SK-N-SH (cell line): ENCODE measurements around the gene ACSL3. TPM values are rescaled to one million over a fixed set of nuclear protein-coding genes. Genes with fewer than 3 reads are reported as not detected.

Source experiments
- CTCF ChIA-PET: fragments of 300-600, 350-600 bp; formaldehyde crosslinking; extraction: SDS; loops from one replicate; lab custom pipeline; 2021; lab: Yijun Ruan, JAX
- POLR2A ChIA-PET: fragments of 350-600 bp; sonication (Branson Sonifier 250); formaldehyde crosslinking; extraction: SDS; loops from one replicate; lab custom pipeline; 2020; ENCODE audit warnings: antibody characterized with exemption, inconsistent platforms; lab: Yijun Ruan, JAX
- DNase-seq: peaks from one replicate; pipeline ENCODE4 v3.0.0; 2012
- H2AFZ ChIP-seq: fragments of 200-600 bp; sonication (generic); 2 replicates; pipeline ENCODE4 v1.8.1; 2016; ENCODE audit warnings: antibody characterized with exemption, mild to moderate bottlenecking, low read depth
- H3F3A ChIP-seq: fragments of 200-600 bp; sonication (generic); replicated peaks from 2 replicates; pipeline ENCODE3; 2016; ENCODE audit warnings: antibody characterized with exemption, mild to moderate bottlenecking; ENCODE audit not compliant: insufficient read depth
- H3K27ac ChIP-seq, 2 experiments: fragments of 200-500 bp in 1 of 2; fragments of 200-600 bp in 1 of 2; sonication (Bioruptor generic) in 1 of 2; sonication (generic), shearing (Covaris generic) in 1 of 2; 2 replicates each; pipeline versions ENCODE4 v1.5.1 to v1.6.1; 2014 to 2016; ENCODE audit warnings: low read depth in 2 of 2, inconsistent platforms in 1 of 2, low read length in 1 of 2, mild to moderate bottlenecking in 1 of 2, mixed read lengths in 1 of 2
- H3K27me3 ChIP-seq: fragments of 200-600 bp; sonication (generic), shearing (Covaris generic); 2 replicates; pipeline ENCODE4 v1.6.1; 2016; ENCODE audit warnings: mixed run types; ENCODE audit not compliant: insufficient read depth
- H3K36me3 ChIP-seq, 2 experiments: fragments of 200-500 bp in 1 of 2; fragments of 200-600 bp in 1 of 2; sonication (Bioruptor generic) in 1 of 2; sonication (generic) in 1 of 2; replicated peaks in 1 of 2; 2 replicates each; pipeline versions ENCODE3 to v1.5.1; 2014 to 2016; ENCODE audit warnings: low read length in 1 of 2, mild to moderate bottlenecking in 1 of 2; ENCODE audit not compliant: insufficient read depth in 2 of 2, control insufficient read depth in 1 of 2
- H3K4me1 ChIP-seq, 2 experiments: fragments of 200-500 bp in 1 of 2; fragments of 200-600 bp in 1 of 2; sonication (Bioruptor generic) in 1 of 2; sonication (generic), shearing (Covaris generic) in 1 of 2; 2 replicates each; pipeline versions ENCODE4 v1.5.1 to v1.6.1; 2014 to 2016; ENCODE audit warnings: low read depth in 1 of 2, low read length in 1 of 2, mixed run types in 1 of 2; ENCODE audit not compliant: insufficient read depth in 2 of 2, control insufficient read depth in 1 of 2
- H3K4me2 ChIP-seq: fragments of 200-600 bp; sonication (generic), shearing (Covaris generic); 2 replicates; pipeline ENCODE4 v1.6.1; 2017; ENCODE audit warnings: mixed run types
- H3K4me3 ChIP-seq, 2 experiments: fragments of 200-500 bp in 1 of 2; fragments of 200-600 bp in 1 of 2; sonication (Bioruptor generic) in 1 of 2; sonication (generic), shearing (Covaris generic) in 1 of 2; 2 replicates each; pipeline versions ENCODE4 v1.5.1 to v1.8.1; 2014 to 2016; ENCODE audit warnings: low read depth in 2 of 2, inconsistent platforms in 1 of 2, low read length in 1 of 2, mild to moderate bottlenecking in 1 of 2, mixed read lengths in 1 of 2, moderate library complexity in 1 of 2
- H3K79me2 ChIP-seq: fragments of 200-600 bp; sonication (generic); 2 replicates; pipeline ENCODE4 v1.8.1; 2017; ENCODE audit warnings: mild to moderate bottlenecking; ENCODE audit not compliant: insufficient read depth
- H3K9ac ChIP-seq: fragments of 200-600 bp; sonication (generic); 2 replicates; pipeline ENCODE4 v1.6.1; 2017; ENCODE audit warnings: mixed run types
- H3K9me2 ChIP-seq: fragments of 200-600 bp; sonication (generic); 2 replicates; pipeline ENCODE4 v1.6.1; 2017; ENCODE audit warnings: mixed run types
- H3K9me3 ChIP-seq: fragments of 200-600 bp; sonication (generic); 2 replicates; pipeline ENCODE4 v1.6.1; 2017; ENCODE audit warnings: mixed run types, mild to moderate bottlenecking, moderate library complexity
- H4K20me1 ChIP-seq: fragments of 200-600 bp; sonication (generic); 2 replicates; pipeline ENCODE4 v1.6.1; 2017; ENCODE audit warnings: mild to moderate bottlenecking, mixed run types; ENCODE audit not compliant: insufficient read depth
- CTCF ChIP-seq: fragments of 200-600 bp; sonication (generic); IDR thresholded peaks from 2 replicates; pipeline ENCODE4 v1.6.1; 2017; ENCODE audit warnings: antibody characterized with exemption, mild to moderate bottlenecking, moderate library complexity
- ELF1 ChIP-seq: IDR thresholded peaks from 2 replicates; pipeline ENCODE4 v1.4.0; 2012
- EP300 ChIP-seq, 2 experiments: IDR thresholded peaks; 2 replicates each; pipeline versions ENCODE4 v1.4.0 to v1.6.1; 2012; ENCODE audit warnings: borderline replicate concordance in 1 of 2, low read depth in 1 of 2, low read length in 1 of 2
- EZH2phosphoT487 ChIP-seq: fragments of 200-600 bp; sonication (generic); IDR thresholded peaks from 2 replicates; pipeline ENCODE4 v1.6.1; 2017; ENCODE audit warnings: low read depth, mixed run types, mild to moderate bottlenecking, antibody characterized with exemption, moderate library complexity, borderline replicate concordance
- FOXM1 ChIP-seq: IDR thresholded peaks from 2 replicates; pipeline ENCODE4 v1.4.0; 2012; ENCODE audit warnings: low read depth, mild to moderate bottlenecking
- GABPA ChIP-seq: IDR thresholded peaks from 2 replicates; pipeline ENCODE4 v1.4.0; 2012; ENCODE audit warnings: low read depth, mild to moderate bottlenecking
- NFIC ChIP-seq: IDR thresholded peaks from 2 replicates; pipeline ENCODE4 v1.4.0; 2012; ENCODE audit warnings: borderline replicate concordance
- PBX3 ChIP-seq: IDR thresholded peaks from 2 replicates; pipeline ENCODE4; 2012
- RCOR1 ChIP-seq: fragments of 150-350 bp; IDR thresholded peaks from 2 replicates; pipeline ENCODE4 v1.6.1; 2017; ENCODE audit warnings: antibody characterized with exemption, low read length
- REST ChIP-seq: IDR thresholded peaks from 2 replicates; pipeline ENCODE4 v1.6.1; 2012; ENCODE audit warnings: mild to moderate bottlenecking, low read depth, low read length, moderate library complexity
- SMC3 ChIP-seq: IDR thresholded peaks from 2 replicates; pipeline ENCODE4 v1.6.1; 2012; ENCODE audit warnings: low read depth, low read length, improper control_type of control experiment
- TAF1 ChIP-seq: IDR thresholded peaks from 2 replicates; pipeline ENCODE4 v1.6.1; 2012; ENCODE audit warnings: low read depth, mild to moderate bottlenecking, low read length, moderate library complexity, borderline replicate concordance
- TCF12 ChIP-seq: IDR thresholded peaks from 2 replicates; pipeline ENCODE4 v1.4.0; 2012
- ZBTB33 ChIP-seq: IDR thresholded peaks from 2 replicates; pipeline ENCODE4 v1.4.0; 2012; ENCODE audit warnings: low read depth, borderline replicate concordance
- WGBS: methylation state at CpG from one replicate; pipeline ENCODE4 v1.1.6; 2017; ENCODE audit warnings: low lambda C conversion rate; 5-methylcytosine and 5-hydroxymethylcytosine counted together
- polyA plus RNA-seq, 3 experiments: library from polyadenylated mRNA; depleted of rRNA; stranded (reverse); fragments of >200 nt; gene quantifications; 2 replicates each; pipeline ENCODE4 v1.2.3, GENCODE V29; 2012

ACSL3 gene
- polyA plus RNA-seq, 1 of the 3 experiments (the other 2 are of a cell fraction) = 15.7 TPM

GRCh38 chr2:222862106-222862908, 1.5 kb downstream of the ACSL3 start (continued):
- no peak for TF ChIP-seq FOXM1
- no peak for TF ChIP-seq EZH2phosphoT487
- TF ChIP-seq CTCF = peak; percentile 34; the same call in 1 of the 2 replicates
- no peak for TF ChIP-seq ELF1
- no peak for TF ChIP-seq RCOR1

GRCh38 chr2:222862909-222863544, 2.2 kb downstream of the ACSL3 start:
- no peaks in the 10 kb centered on the region for H3K36me3 ChIP-seq
- ChIA-PET POLR2A (no interaction called here), CTCF (interaction anchor here (1.0 to 8.0 kb wide), 10 partner anchors 20 to 935 kb away, joined by 3 to 59 read pairs (median 5); no protein-coding TSS in a partner anchor)
- H3K27me3 ChIP-seq = no peaks in the 10 kb centered on the region
- H3K9me3 ChIP-seq = no peaks in the 10 kb centered on the region
- H3K9ac ChIP-seq = no peak overlapping the region; the same call in 1 of the 2 replicates
- no peak overlapping the region for H2AFZ ChIP-seq
- TF ChIP-seq TCF12 (no peak), EP300 (IDR thresholded peaks at IDR 0.05; ENCODE audit: borderline replicate concordance in 1 of 2, low read depth in 1 of 2, low read length in 1 of 2) (0 out of 4 replicates have a peak, but pooled peaks of 1 of the 2 experiments have one; percentile 17), NFIC (no peak), ZBTB33 (no peak), REST (no peak), TAF1 (no peak), SMC3 (no peak), PBX3 (peak; percentile 65), GABPA (no peak)
- H3K27ac ChIP-seq = no peak overlapping the region; a peak in 3 of 4 replicates
- H3K4me1 ChIP-seq = peaks cover 25 to 30% of the 10 kb centered on the region in 2 experiments
- H3K4me2 ChIP-seq = peak overlapping the region; percentile 82
- peak overlapping the region; percentile 69 to 95; a peak in 2 of 4 replicates for H3K4me3 ChIP-seq
- H3K9me2 ChIP-seq = no peaks in the 10 kb centered on the region
- 38% methylated on average over 6 of the region's 6 CpGs for WGBS
- peaks cover 70% of the 10 kb centered on the region for H3K79me2 ChIP-seq
- DNase-seq = no peak
- H4K20me1 ChIP-seq = peaks cover 59% of the 10 kb centered on the region
- H3F3A ChIP-seq = no peaks in the 10 kb centered on the region
